Myocyte (in vitro differentiated cells): ENCODE results near the gene SEMG1. TPM values are rescaled to one million over a fixed set of nuclear protein-coding genes. Genes with fewer than 3 reads are reported as not detected.

Source experiments
- DNase-seq: peaks from one replicate; pipeline ENCODE4 v3.0.0-alpha.2; 2012; ENCODE audit warnings: low read depth
- total RNA-seq: library from RNA; depleted of rRNA; stranded (reverse); fragments of >200 nt; gene quantifications from 2 replicates; pipeline ENCODE4 v1.2.3, GENCODE V29; 2014

The SEMG1 gene
- total RNA-seq, 1 donor from 2014 or later: not detected

DNA sequence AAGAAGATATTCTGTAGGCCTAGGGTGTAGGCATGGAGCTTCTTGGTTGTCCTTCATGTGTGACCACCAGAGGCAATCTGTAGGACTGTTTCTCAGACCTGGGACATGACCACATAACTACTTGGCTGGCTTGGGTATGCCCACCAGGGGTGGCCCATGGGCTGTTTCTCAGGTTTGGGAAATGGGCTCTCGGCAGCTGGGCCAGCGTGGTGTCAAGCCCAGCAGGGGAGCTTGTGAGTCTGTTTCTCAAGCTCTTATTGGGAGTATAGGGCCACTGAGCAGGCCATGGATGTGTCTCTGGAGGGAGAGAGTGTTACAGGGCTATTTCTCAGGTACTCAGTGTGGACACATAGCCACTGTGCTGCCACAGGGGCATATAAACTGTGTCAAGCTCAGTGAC, 11.8 kb downstream of the SEMG1 start:
- no peak for DNase-seq

- no peak for DNase-seq
These were observed 14.2 kb downstream of the SEMG1 start, which contains the start of gene SEMG2 for GRCh38 chr20:45221076-45221475. Gene SEMG2, plus strand, starts transcription at chr20:45221373. Its CDS starts 17 bp downstream, at chr20:45221390.

DNA sequence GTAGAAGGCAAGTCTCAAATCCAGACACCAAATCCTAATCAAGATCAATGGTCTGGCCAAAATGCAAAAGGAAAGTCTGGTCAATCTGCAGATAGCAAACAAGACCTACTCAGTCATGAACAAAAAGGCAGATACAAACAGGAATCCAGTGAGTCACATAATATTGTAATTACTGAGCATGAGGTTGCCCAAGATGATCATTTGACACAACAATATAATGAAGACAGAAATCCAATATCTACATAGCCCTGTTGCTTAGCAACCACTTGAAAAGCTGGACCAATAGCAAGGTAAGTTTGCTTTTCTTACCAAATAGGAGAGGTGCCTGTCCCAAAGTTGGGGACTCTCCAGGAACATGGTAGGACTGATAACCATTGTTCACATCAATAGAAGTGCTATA, 16.3 kb downstream of the SEMG1 start:
- DNase-seq: no peak

DNA sequence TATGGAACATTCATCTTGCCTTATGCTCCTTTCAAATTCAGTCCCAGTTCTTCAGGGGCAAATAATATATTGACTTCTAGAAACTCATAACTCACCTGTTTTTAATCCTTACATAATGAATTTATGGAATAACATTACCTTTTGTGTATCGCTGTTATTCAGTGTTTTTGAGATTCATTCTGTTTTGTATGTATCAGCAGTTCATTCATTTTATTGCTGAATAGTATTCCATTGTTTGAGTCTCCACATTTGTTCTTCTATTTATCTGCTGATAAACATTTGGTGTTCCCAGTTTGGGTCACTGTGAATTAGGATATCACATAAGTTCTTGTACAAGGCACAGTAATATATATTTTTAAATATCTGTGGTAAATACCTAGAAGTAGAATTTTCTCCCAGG, 19.5 kb downstream of the SEMG1 start:
- DNase-seq: no peak

GRCh38 chr20:45229264-45230056, 22.6 kb downstream of the SEMG1 start:
- DNase-seq: peak; percentile 3

- DNase-seq: no peak
These were observed 23.8 kb downstream of the SEMG1 start for GRCh38 chr20:45230631-45231030.

DNA sequence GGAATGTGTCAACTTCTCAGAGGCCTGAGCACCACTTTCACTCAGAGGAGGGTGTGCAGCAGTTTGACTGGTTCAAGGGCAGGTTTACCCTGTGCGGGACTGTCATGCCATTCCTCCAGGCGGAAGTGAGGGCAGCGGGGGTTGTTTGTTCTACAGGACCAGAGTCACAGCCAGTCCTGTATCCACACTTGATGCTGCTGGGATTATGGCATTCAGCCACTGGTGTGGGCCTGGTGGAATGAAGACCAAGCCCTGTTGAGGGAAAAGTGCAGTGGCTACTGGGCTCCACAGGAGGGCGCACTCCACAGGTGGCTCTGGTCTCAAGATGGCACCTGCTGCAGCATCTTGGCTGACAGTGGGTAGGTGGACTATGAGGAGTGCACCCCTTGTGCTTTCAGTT, 29.2 kb downstream of the SEMG1 start:
- no peak for DNase-seq

DNA sequence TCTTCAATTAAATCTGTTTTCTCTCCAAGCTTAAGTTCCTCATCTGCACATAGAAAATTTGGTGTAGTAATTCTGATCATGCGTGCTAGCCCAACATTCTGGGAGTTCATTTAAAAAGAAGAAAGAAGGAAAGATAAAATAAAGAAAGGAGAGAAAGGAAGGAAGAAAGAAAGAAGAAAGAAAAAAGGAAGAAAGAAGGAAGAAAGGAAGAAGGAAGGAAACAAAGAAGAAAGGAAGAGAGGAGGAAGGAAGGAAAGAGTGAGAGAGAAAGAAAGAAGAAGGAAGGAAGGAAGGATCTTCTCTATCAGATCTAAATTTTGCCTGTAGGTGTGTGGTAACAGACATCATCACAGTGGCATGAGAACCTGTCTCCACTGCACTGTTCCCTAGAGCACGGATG, 31.3 kb downstream of the SEMG1 start:
- DNase-seq: no peak

- no peak for DNase-seq
These were observed 39.3 kb downstream of the SEMG1 start for GRCh38 chr20:45246109-45246508.

GRCh38 chr20:45247865-45248264, 41.0 kb downstream of the SEMG1 start:
- DNase-seq: no peak

DNA sequence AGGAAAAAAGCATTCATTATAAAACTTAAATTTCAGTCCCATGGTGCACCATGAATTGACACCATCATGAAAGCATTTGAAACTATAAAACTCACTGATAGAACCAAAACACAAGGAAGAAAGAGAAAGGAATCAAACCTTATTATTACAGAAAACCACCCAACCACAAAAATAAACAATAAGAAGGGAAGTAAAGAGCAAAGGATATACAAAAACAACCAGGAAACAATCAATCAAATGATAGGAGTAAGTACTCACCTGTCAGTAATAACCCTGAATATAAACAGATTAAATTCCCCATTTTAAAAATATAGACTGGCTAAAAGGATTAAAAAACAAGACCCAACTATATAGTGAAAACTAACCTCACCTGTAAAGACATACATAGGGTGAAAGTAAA, 41.8 kb downstream of the SEMG1 start:
- DNase-seq: no peak

- DNase-seq: no peak
These were observed 45.2 kb downstream of the SEMG1 start for GRCh38 chr20:45251884-45252560.

DNA sequence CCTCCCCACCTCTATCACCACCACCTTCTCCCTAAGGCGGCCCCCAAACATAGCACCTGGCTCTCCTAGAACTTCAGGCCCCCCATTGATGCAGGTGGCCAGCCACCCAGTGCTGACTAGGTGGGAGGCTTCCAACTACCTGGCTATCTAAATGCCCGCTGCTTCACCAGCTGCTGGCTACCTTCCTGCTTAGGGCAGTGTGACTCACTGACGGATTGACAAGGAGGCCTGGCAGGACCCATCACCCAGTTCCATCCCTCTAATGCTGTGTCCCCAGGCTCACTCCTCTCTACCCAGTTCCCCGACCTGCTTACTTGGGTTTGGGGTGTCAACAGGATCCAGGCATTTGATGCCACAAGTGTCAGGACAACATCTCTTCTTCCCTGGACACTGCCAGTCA, 46.4 kb downstream of the SEMG1 start:
- DNase-seq: no peak

- peak; percentile 7 for DNase-seq
These were observed 47.8 kb downstream of the SEMG1 start, which contains the start of gene SLPI for GRCh38 chr20:45254383-45255262. Gene SLPI, minus strand, starts transcription at chr20:45254564. Its CDS starts 21 bp downstream, at chr20:45254543.

DNA sequence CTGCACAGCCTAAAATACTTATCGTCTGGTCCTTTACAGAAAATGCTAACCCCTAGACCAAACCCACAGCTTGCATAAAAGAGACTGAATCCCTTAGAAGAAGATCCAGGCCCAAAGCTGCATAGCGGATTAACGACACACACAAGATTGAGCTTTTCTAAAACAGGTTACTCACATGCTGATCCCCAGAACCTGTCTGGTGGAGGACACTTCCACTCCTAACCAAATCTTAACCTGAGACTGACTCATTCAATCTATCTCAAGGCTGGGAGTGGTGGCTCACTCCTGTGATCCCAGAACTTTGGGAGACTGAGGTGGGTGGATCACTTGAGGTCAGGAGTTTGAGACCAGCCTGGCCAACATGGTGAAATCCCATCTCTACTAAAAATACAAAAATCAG, 50.3 kb downstream of the SEMG1 start:
- DNase-seq: no peak

GRCh38 chr20:45257711-45258110, 50.9 kb downstream of the SEMG1 start:
- no peak for DNase-seq

- no peak for DNase-seq
These were observed 51.4 kb downstream of the SEMG1 start for GRCh38 chr20:45258259-45258658.

DNA sequence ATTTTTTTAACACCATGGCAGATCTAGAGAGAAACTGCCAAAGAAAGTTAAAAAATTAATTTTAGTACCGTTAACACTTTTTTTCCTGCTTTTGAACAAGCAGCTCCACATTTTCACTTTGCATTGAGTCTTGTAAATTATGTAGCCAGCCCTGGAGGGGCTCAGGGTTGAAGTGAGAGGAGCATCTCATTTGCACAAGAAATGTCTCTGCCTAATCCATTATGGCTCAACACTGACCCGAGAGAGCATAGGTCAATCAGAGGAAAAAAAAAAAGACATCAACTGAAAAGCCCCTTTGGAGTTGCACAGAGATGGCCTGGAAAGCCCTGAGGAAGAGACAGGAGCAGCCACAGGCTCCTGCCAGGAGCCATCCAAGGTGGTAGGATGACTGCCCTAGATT, 51.8 kb downstream of the SEMG1 start:
- no peak for DNase-seq
